SK-N-SH treated with all-trans-retinoic acid at 6 μM for 48 hours (cell line): ENCODE results near the gene TPO.
"Not testable (repeated sequence)": the region's sequence is repeated elsewhere in the genome, so short reads cannot be mapped to it uniquely, and the experiment has no call there.

Experiments
- ATAC-seq: fragments of 200-7000 bp; cut with Tn5 transposase; 3 replicates; pipeline ENCODE4 v1.9.1; 2020; ENCODE audit warnings: mild to moderate bottlenecking, moderate library complexity
- ARNTL ChIP-seq: fragments of 450-650 bp; formaldehyde crosslinking; IDR thresholded peaks from 2 replicates; pipeline ENCODE4 v1.5.0; 2020; ENCODE audit warnings: low read depth, mild to moderate bottlenecking, moderate library complexity, borderline replicate concordance
- BACH2 ChIP-seq: fragments of 250-450 bp; sonication (Bioruptor Pico); IDR thresholded peaks from 2 replicates; pipeline ENCODE4 v1.9.0; 2021; ENCODE audit warnings: mild to moderate bottlenecking, borderline replicate concordance
- ESRRG ChIP-seq: fragments of 250-450 bp; sonication (Bioruptor Pico); IDR thresholded peaks from 2 replicates; pipeline ENCODE4 v1.6.1; 2021; ENCODE audit warnings: mild to moderate bottlenecking
- GLIS3 ChIP-seq: fragments of 250-450 bp; sonication (Bioruptor Pico); IDR thresholded peaks from 2 replicates; pipeline ENCODE4 v1.5.0; 2020; ENCODE audit warnings: mild to moderate bottlenecking, moderate library complexity
- ISL1 ChIP-seq: fragments of 250-450 bp; sonication (Bioruptor Pico); IDR thresholded peaks from 2 replicates; pipeline ENCODE4 v2.1.2; 2022; ENCODE audit warnings: mild to moderate bottlenecking, moderate library complexity
- OSR1 ChIP-seq: fragments of 250-450 bp; sonication (Bioruptor Pico); IDR thresholded peaks from 2 replicates; pipeline ENCODE4 v1.8.0; 2022; ENCODE audit warnings: moderate library complexity, mild to moderate bottlenecking, inconsistent platforms
- PPARA ChIP-seq: fragments of 250-450 bp; sonication (Bioruptor Pico); IDR thresholded peaks from 2 replicates; pipeline ENCODE4 v1.5.0; 2020; ENCODE audit warnings: mild to moderate bottlenecking, borderline replicate concordance
- RARB ChIP-seq: fragments of 250-450 bp; sonication (Bioruptor Pico); IDR thresholded peaks from 2 replicates; pipeline ENCODE4 v1.8.0; 2021; ENCODE audit warnings: mild to moderate bottlenecking, moderate library complexity
- SNAI2 ChIP-seq: fragments of 250-450 bp; sonication (Bioruptor Pico); IDR thresholded peaks from 2 replicates; pipeline ENCODE4 v1.5.0; 2020; ENCODE audit warnings: mild to moderate bottlenecking, moderate library complexity
- TOX ChIP-seq: fragments of 250-450 bp; sonication (Bioruptor Pico); IDR thresholded peaks from 2 replicates; pipeline ENCODE4 v1.8.0; 2021; ENCODE audit warnings: mild to moderate bottlenecking, moderate library complexity, borderline replicate concordance
- ZC3H10 ChIP-seq: fragments of 250-450 bp; sonication (Bioruptor Pico); IDR thresholded peaks from 2 replicates; pipeline ENCODE4 v1.5.1; 2021; ENCODE audit warnings: mild to moderate bottlenecking, moderate library complexity
- ZFP3 ChIP-seq: fragments of 250-450 bp; sonication (Bioruptor Pico); IDR thresholded peaks from 2 replicates; pipeline ENCODE4 v1.5.0; 2020; ENCODE audit warnings: mild to moderate bottlenecking, moderate library complexity
- ZFP30 ChIP-seq: fragments of 450-650 bp; formaldehyde crosslinking; IDR thresholded peaks from 2 replicates; pipeline ENCODE4 v1.5.0; 2022; ENCODE audit warnings: mild to moderate bottlenecking, moderate library complexity
- ZNF565 ChIP-seq: fragments of 450-650 bp; formaldehyde crosslinking; conservative IDR thresholded peaks from 2 replicates; pipeline ENCODE4 v1.5.0; 2020; ENCODE audit warnings: low read depth, mild to moderate bottlenecking, moderate library complexity
- ZNF70 ChIP-seq: fragments of 450-650 bp; formaldehyde crosslinking; IDR thresholded peaks from 2 replicates; pipeline ENCODE4 v1.5.0; 2020; ENCODE audit warnings: mild to moderate bottlenecking, moderate library complexity
- ZNF8 ChIP-seq: fragments of 450-650 bp; formaldehyde crosslinking; IDR thresholded peaks from 2 replicates; pipeline ENCODE4 v1.5.0; 2020; ENCODE audit warnings: mild to moderate bottlenecking, moderate library complexity
- TF ChIP-seq, protein P1 (sequence below): fragments of 250-450 bp; sonication (Bioruptor Pico); IDR thresholded peaks from 2 replicates; pipeline ENCODE4 v1.5.0; 2020; ENCODE audit warnings: mild to moderate bottlenecking, moderate library complexity
- TF ChIP-seq, protein P2 (sequence below): fragments of 250-450 bp; sonication (Bioruptor Pico); IDR thresholded peaks from 2 replicates; pipeline ENCODE4 v1.8.0; 2021; ENCODE audit warnings: low read depth, mild to moderate bottlenecking, moderate library complexity, borderline replicate concordance
- TF ChIP-seq, protein P3 (sequence below): fragments of 250-450 bp; sonication (Bioruptor Pico); IDR thresholded peaks from 2 replicates; pipeline ENCODE4 v1.5.1; 2021; ENCODE audit warnings: mild to moderate bottlenecking, moderate library complexity

Gene TPO

DNA sequence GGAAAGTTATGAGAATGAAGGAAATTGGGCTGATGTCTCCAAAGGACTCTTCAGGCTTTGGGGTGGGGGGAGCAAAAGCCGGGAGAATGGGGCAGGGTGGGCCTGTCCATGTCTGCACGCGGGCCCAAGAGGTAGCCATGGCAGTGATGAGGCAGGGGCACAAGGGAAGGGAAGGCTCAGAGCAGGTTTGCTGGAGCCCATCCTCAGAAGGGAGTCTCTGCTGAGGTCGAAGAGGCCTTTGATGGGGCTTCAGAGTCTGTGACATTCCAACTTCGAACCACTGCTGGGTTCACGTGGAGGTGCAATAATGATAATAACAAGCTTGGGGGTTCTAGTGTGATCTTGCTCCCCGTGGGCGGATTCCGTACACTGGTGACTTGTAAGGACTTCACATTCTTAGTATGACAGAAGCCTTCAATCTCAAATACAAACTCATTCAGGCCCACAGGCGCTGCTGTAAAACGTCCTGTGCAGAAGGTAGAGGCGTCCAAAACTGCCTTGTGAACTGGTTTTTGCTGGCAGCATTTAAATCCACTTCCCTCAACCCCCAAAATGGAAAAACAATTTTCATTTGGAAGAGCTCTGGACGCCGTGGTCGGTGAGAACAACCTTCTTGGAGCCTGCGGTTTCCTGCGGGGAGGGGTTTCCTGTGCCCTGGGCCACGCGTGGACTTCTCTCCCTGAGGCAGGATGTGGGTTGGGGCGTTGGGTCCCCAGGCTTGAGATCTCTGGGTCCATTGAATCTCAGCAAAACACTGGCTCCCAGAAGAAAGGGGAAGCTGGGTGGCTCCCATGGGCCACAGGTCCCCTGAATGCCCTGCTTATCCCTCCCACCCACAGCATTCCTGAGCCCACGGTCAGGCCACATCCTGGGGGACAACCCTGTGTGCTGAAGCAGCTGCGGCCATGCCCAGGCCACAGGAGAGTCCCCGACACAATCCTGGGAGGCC lies 151.0 kb downstream of the TPO start:
- TF ChIP-seq ZNF565 (CRISPR knock-in tag) = no peak
- TF ChIP-seq PPARA (CRISPR knock-in tag) = no peak
- no peak for TF ChIP-seq ZNF8
- TF ChIP-seq ZFP3 (CRISPR knock-in tag) = no peak
- TF ChIP-seq ISL1 = no peak
- TF ChIP-seq, protein P1, sequence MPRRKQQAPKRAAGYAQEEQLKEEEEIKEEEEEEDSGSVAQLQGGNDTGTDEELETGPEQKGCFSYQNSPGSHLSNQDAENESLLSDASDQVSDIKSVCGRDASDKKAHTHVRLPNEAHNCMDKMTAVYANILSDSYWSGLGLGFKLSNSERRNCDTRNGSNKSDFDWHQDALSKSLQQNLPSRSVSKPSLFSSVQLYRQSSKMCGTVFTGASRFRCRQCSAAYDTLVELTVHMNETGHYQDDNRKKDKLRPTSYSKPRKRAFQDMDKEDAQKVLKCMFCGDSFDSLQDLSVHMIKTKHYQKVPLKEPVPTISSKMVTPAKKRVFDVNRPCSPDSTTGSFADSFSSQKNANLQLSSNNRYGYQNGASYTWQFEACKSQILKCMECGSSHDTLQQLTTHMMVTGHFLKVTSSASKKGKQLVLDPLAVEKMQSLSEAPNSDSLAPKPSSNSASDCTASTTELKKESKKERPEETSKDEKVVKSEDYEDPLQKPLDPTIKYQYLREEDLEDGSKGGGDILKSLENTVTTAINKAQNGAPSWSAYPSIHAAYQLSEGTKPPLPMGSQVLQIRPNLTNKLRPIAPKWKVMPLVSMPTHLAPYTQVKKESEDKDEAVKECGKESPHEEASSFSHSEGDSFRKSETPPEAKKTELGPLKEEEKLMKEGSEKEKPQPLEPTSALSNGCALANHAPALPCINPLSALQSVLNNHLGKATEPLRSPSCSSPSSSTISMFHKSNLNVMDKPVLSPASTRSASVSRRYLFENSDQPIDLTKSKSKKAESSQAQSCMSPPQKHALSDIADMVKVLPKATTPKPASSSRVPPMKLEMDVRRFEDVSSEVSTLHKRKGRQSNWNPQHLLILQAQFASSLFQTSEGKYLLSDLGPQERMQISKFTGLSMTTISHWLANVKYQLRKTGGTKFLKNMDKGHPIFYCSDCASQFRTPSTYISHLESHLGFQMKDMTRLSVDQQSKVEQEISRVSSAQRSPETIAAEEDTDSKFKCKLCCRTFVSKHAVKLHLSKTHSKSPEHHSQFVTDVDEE (CRISPR knock-in tag) = no peak
- TF ChIP-seq ZFP30 (CRISPR knock-in tag) = no peak
- TF ChIP-seq ZC3H10 = no peak
- TF ChIP-seq TOX (CRISPR knock-in tag) = no peak
- ATAC-seq = no peak

DNA sequence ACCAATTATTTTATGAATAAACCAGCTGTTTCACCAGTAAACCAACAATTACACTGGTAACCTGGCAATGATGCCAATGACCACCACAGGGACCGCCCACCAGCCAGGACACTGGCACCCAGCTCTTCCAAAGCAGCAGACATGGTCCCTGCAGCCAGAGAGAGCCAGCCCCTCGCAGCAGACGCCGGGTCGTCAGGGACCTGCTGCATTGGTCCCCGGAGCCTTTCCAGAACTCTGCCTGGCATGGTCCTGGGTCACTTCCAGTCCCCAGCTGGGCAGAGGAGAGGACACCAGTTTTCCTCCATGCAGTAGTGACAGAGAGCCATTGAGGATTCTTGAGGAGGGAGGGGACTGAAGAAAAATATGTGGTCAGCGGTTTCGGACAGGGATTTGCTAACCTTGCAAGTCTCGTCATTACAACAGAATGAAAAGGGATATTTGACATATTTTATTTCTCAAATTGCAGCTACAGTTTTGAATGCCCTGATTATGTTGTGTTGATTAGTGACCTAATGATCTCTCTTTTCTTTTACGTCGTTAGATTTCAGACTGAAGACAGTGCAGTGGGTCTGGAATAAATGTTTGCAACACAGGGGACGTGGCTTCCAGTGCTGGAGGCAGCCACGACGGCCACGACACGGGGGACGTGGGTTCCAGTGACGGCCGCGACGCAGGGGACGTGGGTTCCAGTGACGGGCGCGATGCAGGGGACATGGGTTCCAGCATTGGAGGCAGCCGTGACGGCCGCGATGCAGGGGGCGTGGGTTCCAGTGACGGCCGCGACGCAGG lies 154.5 kb downstream of the TPO start:
- TF ChIP-seq ZC3H10 (no peak), ZFP3 (CRISPR knock-in tag) (no peak)
- TF ChIP-seq, protein P2, sequence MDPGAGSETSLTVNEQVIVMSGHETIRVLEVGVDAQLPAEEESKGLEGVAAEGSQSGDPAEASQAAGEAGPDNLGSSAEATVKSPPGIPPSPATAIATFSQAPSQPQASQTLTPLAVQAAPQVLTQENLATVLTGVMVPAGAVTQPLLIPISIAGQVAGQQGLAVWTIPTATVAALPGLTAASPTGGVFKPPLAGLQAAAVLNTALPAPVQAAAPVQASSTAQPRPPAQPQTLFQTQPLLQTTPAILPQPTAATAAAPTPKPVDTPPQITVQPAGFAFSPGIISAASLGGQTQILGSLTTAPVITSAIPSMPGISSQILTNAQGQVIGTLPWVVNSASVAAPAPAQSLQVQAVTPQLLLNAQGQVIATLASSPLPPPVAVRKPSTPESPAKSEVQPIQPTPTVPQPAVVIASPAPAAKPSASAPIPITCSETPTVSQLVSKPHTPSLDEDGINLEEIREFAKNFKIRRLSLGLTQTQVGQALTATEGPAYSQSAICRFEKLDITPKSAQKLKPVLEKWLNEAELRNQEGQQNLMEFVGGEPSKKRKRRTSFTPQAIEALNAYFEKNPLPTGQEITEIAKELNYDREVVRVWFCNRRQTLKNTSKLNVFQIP = no peak
- TF ChIP-seq, protein P3, sequence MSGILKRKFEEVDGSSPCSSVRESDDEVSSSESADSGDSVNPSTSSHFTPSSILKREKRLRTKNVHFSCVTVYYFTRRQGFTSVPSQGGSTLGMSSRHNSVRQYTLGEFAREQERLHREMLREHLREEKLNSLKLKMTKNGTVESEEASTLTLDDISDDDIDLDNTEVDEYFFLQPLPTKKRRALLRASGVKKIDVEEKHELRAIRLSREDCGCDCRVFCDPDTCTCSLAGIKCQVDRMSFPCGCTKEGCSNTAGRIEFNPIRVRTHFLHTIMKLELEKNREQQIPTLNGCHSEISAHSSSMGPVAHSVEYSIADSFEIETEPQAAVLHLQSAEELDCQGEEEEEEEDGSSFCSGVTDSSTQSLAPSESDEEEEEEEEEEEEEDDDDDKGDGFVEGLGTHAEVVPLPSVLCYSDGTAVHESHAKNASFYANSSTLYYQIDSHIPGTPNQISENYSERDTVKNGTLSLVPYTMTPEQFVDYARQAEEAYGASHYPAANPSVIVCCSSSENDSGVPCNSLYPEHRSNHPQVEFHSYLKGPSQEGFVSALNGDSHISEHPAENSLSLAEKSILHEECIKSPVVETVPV (CRISPR knock-in tag) = no peak
- ATAC-seq = no peak

DNA sequence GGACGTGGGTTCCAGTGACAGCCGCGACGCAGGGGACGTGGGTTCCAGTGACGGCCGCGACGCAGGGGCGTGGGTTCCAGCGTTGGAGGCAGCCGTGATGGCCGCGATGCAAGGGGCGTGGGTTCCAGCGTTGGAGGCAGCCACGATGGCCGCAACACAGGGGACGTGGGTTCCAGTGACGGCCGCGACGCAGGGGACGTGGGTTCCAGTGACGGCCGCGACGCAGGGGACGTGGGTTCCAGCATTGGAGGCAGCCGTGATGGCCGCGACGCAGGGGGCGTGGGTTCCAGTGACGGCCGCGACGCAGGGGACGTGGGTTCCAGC lies 155.0 kb downstream of the TPO start:
- ATAC-seq = not testable (repeated sequence)

DNA sequence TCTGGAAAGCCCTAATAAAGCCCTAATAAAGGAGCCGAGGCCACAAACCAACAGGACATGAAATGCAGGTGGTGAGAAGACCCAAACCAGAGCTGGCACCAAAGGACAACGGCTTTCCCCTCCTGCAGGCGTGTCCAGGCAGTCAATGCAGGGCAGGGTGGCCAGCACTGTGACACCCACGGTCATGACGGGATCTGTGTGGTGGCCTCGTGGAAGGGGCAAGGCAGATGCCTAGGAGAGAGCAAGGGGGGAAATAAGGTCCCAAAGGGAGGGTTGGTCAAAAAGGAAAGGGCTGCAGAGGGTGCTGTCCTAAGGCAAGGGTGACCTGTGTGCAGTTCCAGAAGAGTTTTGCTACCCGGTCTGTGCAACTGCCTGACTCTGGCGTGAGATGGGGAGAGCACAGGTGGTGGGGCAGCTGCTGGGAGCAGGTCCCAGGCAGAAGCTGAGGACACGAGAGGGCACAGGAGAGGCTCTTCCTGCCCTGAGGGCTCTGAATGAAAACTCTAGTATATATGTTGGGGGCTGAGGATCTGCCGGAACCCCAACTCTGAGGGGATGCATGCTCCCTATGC lies 156.7 kb downstream of the TPO start:
- TF ChIP-seq ZNF70 (CRISPR knock-in tag) = no peak
- no peak for TF ChIP-seq PPARA (CRISPR knock-in tag)
- TF ChIP-seq, all 23 proteins: peak for 0
- ATAC-seq = no peak; the same call in 2 of the 3 replicates

DNA sequence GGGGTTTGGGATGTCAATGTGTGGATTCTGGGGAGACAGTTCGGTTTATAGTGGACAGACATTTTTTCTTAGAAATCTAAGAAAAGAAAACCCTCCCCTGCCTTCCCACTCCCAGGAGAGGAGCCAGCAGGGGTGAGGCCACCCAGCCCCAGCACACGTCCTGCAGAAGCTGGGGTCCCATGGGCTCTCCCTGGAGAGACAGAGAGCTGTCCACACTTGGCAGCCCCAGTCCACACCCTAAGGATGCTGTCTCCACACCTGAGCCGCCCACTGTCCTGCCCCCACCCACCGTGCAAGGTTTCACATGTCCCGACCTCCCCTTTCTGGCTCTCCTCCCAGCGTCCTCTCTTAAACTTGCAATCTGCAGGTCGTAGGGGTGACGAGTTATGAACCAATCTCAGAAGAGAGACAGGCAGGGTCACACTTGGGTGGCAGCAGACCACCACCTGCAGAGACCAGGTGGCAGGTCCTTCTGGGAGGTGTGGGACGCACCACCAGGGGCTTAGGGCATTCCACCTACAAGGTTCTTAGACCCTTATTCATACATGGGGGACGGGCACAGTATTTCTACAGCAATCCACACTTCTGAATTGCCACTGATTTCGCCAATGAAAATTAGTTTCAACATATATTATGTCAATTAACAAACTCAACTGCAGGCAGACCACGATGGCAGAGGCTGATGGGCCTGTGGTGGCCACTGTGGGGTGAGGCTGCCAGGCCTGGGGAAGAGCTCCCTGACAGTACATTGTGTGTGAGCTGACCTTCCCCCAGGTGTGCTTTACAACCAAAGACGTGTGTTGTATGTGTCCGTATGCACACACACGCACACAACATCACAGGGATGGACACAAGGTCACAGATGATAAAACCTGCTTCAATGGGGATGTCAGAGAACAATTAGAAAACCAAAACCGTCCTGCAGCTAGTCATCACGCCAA lies 158.5 kb downstream of the TPO start:
- TF ChIP-seq, protein P1 (CRISPR knock-in tag) = no peak
- TF ChIP-seq ZNF565 (CRISPR knock-in tag) = no peak
- no peak for TF ChIP-seq ESRRG (CRISPR knock-in tag)
- no peak for TF ChIP-seq ZFP3 (CRISPR knock-in tag)
- no peak for TF ChIP-seq ARNTL (CRISPR knock-in tag)
- TF ChIP-seq TOX (CRISPR knock-in tag) = no peak
- no peak for TF ChIP-seq BACH2 (CRISPR knock-in tag)
- TF ChIP-seq SNAI2 (CRISPR knock-in tag) = no peak
- no peak for TF ChIP-seq ZFP30 (CRISPR knock-in tag)
- TF ChIP-seq OSR1 (CRISPR knock-in tag) = no peak
- no peak for TF ChIP-seq ZNF8
- no peak for TF ChIP-seq RARB (CRISPR knock-in tag)
- no peak for TF ChIP-seq ISL1
- no peak for TF ChIP-seq GLIS3 (CRISPR knock-in tag)
- TF ChIP-seq ZNF70 (CRISPR knock-in tag) = no peak
- TF ChIP-seq PPARA (CRISPR knock-in tag) = no peak
- TF ChIP-seq, all 23 proteins: peak for 0
- ATAC-seq = no peak
